Fibroblast of skin of left quadriceps (primary cell): Measurements from ENCODE around the gene KRTAP10-1.
"Not testable (repeated sequence)": the region's sequence is repeated elsewhere in the genome, so short reads cannot be mapped to it uniquely, and the experiment has no call there.

Experiments used
- DNase-seq, 2 experiments: peaks; one replicate each; pipeline ENCODE4 v3.0.0-alpha.2; 2013; ENCODE audit warnings: low read depth in 2 of 2

KRTAP10-1 gene

GRCh38 chr21:44539991-44540666, at the start of gene KRTAP10-1:
Gene KRTAP10-1, minus strand, starts transcription at chr21:44540195. Its CDS starts 45 bp downstream, at chr21:44540150.
- DNase-seq, result no peak

- no peak for DNase-seq
These were observed 49.1 kb upstream of the KRTAP10-1 start for GRCh38 chr21:44589094-44589493.

GRCh38 chr21:44585892-44586291, 45.9 kb upstream of the KRTAP10-1 start:
- no peak for DNase-seq

GRCh38 chr21:44583800-44584147, 43.8 kb upstream of the KRTAP10-1 start:
- DNase-seq, result no peak

- no peak for DNase-seq
These were observed 43.2 kb upstream of the KRTAP10-1 start for GRCh38 chr21:44583089-44583799.

- no peak for DNase-seq
These were observed 42.1 kb upstream of the KRTAP10-1 start for GRCh38 chr21:44582055-44582454.

- no peak for DNase-seq
These were observed 41.2 kb upstream of the KRTAP10-1 start for GRCh38 chr21:44581158-44581557.

GRCh38 chr21:44580231-44580821, 40.3 kb upstream of the KRTAP10-1 start, which contains the start of gene KRTAP10-5:
Gene KRTAP10-5, minus strand, starts transcription at chr21:44580604. Its CDS starts 26 bp downstream, at chr21:44580578.
- DNase-seq, result not testable (repeated sequence)

- DNase-seq, result no peak
These were observed 39.8 kb upstream of the KRTAP10-1 start for GRCh38 chr21:44579833-44580144.

- no peak for DNase-seq
These were observed 39.2 kb upstream of the KRTAP10-1 start for GRCh38 chr21:44579056-44579832.

- no peak for DNase-seq
These were observed 38.5 kb upstream of the KRTAP10-1 start for GRCh38 chr21:44578371-44579055.

- no peak for DNase-seq
These were observed 36.0 kb upstream of the KRTAP10-1 start for GRCh38 chr21:44576025-44576420.

GRCh38 chr21:44575307-44576024, 35.5 kb upstream of the KRTAP10-1 start:
- no peak for DNase-seq

GRCh38 chr21:44574457-44575306, 34.7 kb upstream of the KRTAP10-1 start:
- no peak for DNase-seq

GRCh38 chr21:44573630-44574456, 33.8 kb upstream of the KRTAP10-1 start, which contains the start of gene KRTAP10-4:
Gene KRTAP10-4, plus strand, starts transcription at chr21:44573729. Its CDS starts 30 bp downstream, at chr21:44573759.
- DNase-seq, result not testable (repeated sequence)

- no peak for DNase-seq
These were observed 33.1 kb upstream of the KRTAP10-1 start for GRCh38 chr21:44572959-44573583.

- no peak for DNase-seq
These were observed 32.1 kb upstream of the KRTAP10-1 start for GRCh38 chr21:44571844-44572782.
